ENCODE data around the gene DUOXA1.
"Not testable (repeated sequence)": the region's sequence is repeated elsewhere in the genome, so short reads cannot be mapped to it uniquely, and the experiment has no call there.

Gene DUOXA1

GRCh38 chr15:45087513-45087912, 42.2 kb downstream of the DUOXA1 start:
- DNase-seq, result no peak

- no peak for DNase-seq
These were observed 45.5 kb downstream of the DUOXA1 start for GRCh38 chr15:45084163-45084562.

GRCh38 chr15:45083223-45083622, 46.5 kb downstream of the DUOXA1 start:
- no peak for DNase-seq

GRCh38 chr15:45082412-45082811, 47.3 kb downstream of the DUOXA1 start:
- DNase-seq, result not testable (repeated sequence)

GRCh38 chr15:45080593-45080992, 49.1 kb downstream of the DUOXA1 start:
- not testable (repeated sequence) for DNase-seq

- DNase-seq, result not testable (repeated sequence)
These were observed 49.9 kb downstream of the DUOXA1 start for GRCh38 chr15:45079628-45080246.

- DNase-seq, result not testable (repeated sequence)
These were observed 50.5 kb downstream of the DUOXA1 start for GRCh38 chr15:45079201-45079600.

GRCh38 chr15:45077391-45077790, 52.3 kb downstream of the DUOXA1 start:
- not testable (repeated sequence) for DNase-seq

- DNase-seq, result not testable (repeated sequence)
These were observed 54.0 kb downstream of the DUOXA1 start for GRCh38 chr15:45075440-45076320.

- DNase-seq, result not testable (repeated sequence)
These were observed 56.1 kb downstream of the DUOXA1 start for GRCh38 chr15:45073602-45074001.

GRCh38 chr15:45069942-45070360, 59.7 kb downstream of the DUOXA1 start:
- DNase-seq, result not testable (repeated sequence)

All from NCI-H2029 treated with DMSO at 0.1 percent for 48 hours (cell line).